ENCODE results near the gene NRXN3. TPM values are rescaled to one million over a fixed set of nuclear protein-coding genes. Genes with fewer than 3 reads are reported as not detected.
"Not testable (repeated sequence)": the region's sequence is repeated elsewhere in the genome, so short reads cannot be mapped to it uniquely, and the experiment has no call there.

NRXN3 gene
- total RNA-seq, 4 donors from 2014 or later, result 0.19 to 1.4 (median 0.40) TPM

- DNase-seq (ENCODE audit: low spot score), result no peak
- TF ChIP-seq CTCF (IDR thresholded peaks at IDR 0.05), result no peak
- ATAC-seq (ENCODE audit: low FRiP score), result no peak
Measured at GRCh38 chr14:78997811-78998210, 827.6 kb downstream of the NRXN3 start.

- no peak for ATAC-seq (ENCODE audit: low FRiP score)
- no peak for DNase-seq (ENCODE audit: low spot score)
- no peak for TF ChIP-seq CTCF (IDR thresholded peaks at IDR 0.05)
Measured at GRCh38 chr14:79009286-79009685, 839.1 kb downstream of the NRXN3 start.

- no peak for ATAC-seq (ENCODE audit: low FRiP score)
- DNase-seq (ENCODE audit: low spot score), result no peak
- TF ChIP-seq CTCF (IDR thresholded peaks at IDR 0.05), result no peak
Measured at GRCh38 chr14:79011091-79011919, 841.1 kb downstream of the NRXN3 start.

- DNase-seq (ENCODE audit: low spot score), result no peak
- TF ChIP-seq CTCF (IDR thresholded peaks at IDR 0.05), result no peak
- no peak for ATAC-seq (ENCODE audit: low FRiP score)
Measured at GRCh38 chr14:79011920-79012204, 841.7 kb downstream of the NRXN3 start.

GRCh38 chr14:79016828-79017505 is 846.8 kb downstream of the NRXN3 start:
- no peak for ATAC-seq (ENCODE audit: low FRiP score)
- no peak for TF ChIP-seq CTCF (IDR thresholded peaks at IDR 0.05)
- DNase-seq (ENCODE audit: low spot score), result no peak

GRCh38 chr14:79017561-79017960 is 847.4 kb downstream of the NRXN3 start:
- no peak for DNase-seq (ENCODE audit: low spot score)
- no peak for TF ChIP-seq CTCF (IDR thresholded peaks at IDR 0.05)
- ATAC-seq (ENCODE audit: low FRiP score), result no peak

GRCh38 chr14:79018836-79019235 is 848.7 kb downstream of the NRXN3 start:
- no peak for DNase-seq (ENCODE audit: low spot score)
- no peak for ATAC-seq (ENCODE audit: low FRiP score)
- no peak for TF ChIP-seq CTCF (IDR thresholded peaks at IDR 0.05)

- not testable (repeated sequence) for ATAC-seq (ENCODE audit: low FRiP score)
Measured at GRCh38 chr14:79019898-79020297, 849.7 kb downstream of the NRXN3 start.

More at GRCh38 chr14:79019898-79020297, 849.7 kb downstream of the NRXN3 start:
- not testable (repeated sequence) for DNase-seq (ENCODE audit: low spot score)

Data from omental fat pad (tissue), 4 donors.